H9 (cell line): ENCODE data around the gene ZNF106. TPM values are rescaled to one million over a fixed set of nuclear protein-coding genes. Genes with fewer than 3 reads are reported as not detected.

Source experiments
- DNase-seq: peaks from one replicate; pipeline ENCODE4 v3.0.0-alpha.2; 2017
- H2AFZ ChIP-seq: one replicate; pipeline ENCODE4 v1.6.1; 2013; ENCODE audit warnings: mild to moderate bottlenecking, low read length, control low read depth, moderate library complexity
- H2AK5ac ChIP-seq: 2 replicates; pipeline ENCODE4 v1.6.1; 2013; ENCODE audit warnings: low read length, control low read depth, mixed read lengths; ENCODE audit not compliant: insufficient read length
- H2BK120ac ChIP-seq: one replicate; pipeline ENCODE4 v1.6.1; 2013; ENCODE audit warnings: low read depth, mild to moderate bottlenecking, low read length, control low read depth, inconsistent platforms; ENCODE audit not compliant: poor library complexity, severe bottlenecking
- H2BK12ac ChIP-seq: 2 replicates; pipeline ENCODE4 v1.6.1; 2013; ENCODE audit warnings: low read length, control low read depth, mixed read lengths, low read depth; ENCODE audit not compliant: insufficient read length
- H2BK15ac ChIP-seq: 2 replicates; pipeline ENCODE4 v1.6.1; 2013; ENCODE audit warnings: low read depth, low read length, control low read depth
- H2BK20ac ChIP-seq: one replicate; pipeline ENCODE4 v1.6.1; 2013; ENCODE audit warnings: low read depth, mild to moderate bottlenecking, low read length, control low read depth, inconsistent platforms; ENCODE audit not compliant: poor library complexity, severe bottlenecking
- H2BK5ac ChIP-seq: 2 replicates; pipeline ENCODE4 v1.6.1; 2013; ENCODE audit warnings: low read length, control low read depth, mixed read lengths; ENCODE audit not compliant: insufficient read length
- H3K14ac ChIP-seq: 2 replicates; pipeline ENCODE4 v1.6.1; 2013; ENCODE audit warnings: low read length, control low read depth; ENCODE audit not compliant: insufficient read depth
- H3K18ac ChIP-seq: 2 replicates; pipeline ENCODE4 v1.6.1; 2013; ENCODE audit warnings: low read depth, mild to moderate bottlenecking, mixed read lengths, low read length, control low read depth; ENCODE audit not compliant: insufficient read length
- H3K23ac ChIP-seq: 2 replicates; pipeline ENCODE4 v1.6.1; 2013; ENCODE audit warnings: low read length, control low read depth, mixed read lengths, low read depth; ENCODE audit not compliant: insufficient read length
- H3K23me2 ChIP-seq: 2 replicates; pipeline ENCODE4 v1.6.1; 2013; ENCODE audit warnings: low read depth, mild to moderate bottlenecking, mixed read lengths, low read length, control low read depth; ENCODE audit not compliant: insufficient read length, poor library complexity, severe bottlenecking
- H3K27ac ChIP-seq: 2 replicates; pipeline ENCODE4 v1.5.1; 2013; ENCODE audit warnings: low read length, control low read depth, mixed read lengths, low read depth; ENCODE audit not compliant: insufficient read length
- H3K27me3 ChIP-seq: 2 replicates; pipeline ENCODE4 v1.6.1; 2013; ENCODE audit warnings: low read length, control low read depth, inconsistent platforms; ENCODE audit not compliant: insufficient read depth
- H3K4ac ChIP-seq: 2 replicates; pipeline ENCODE4 v1.6.1; 2013; ENCODE audit warnings: low read depth, mild to moderate bottlenecking, control low read depth, inconsistent platforms, low read length, moderate library complexity
- H3K4me1 ChIP-seq: 2 replicates; pipeline ENCODE4 v1.6.1; 2013; ENCODE audit warnings: low read length, control low read depth, inconsistent platforms; ENCODE audit not compliant: insufficient read depth
- H3K4me2 ChIP-seq: 2 replicates; pipeline ENCODE4 v1.6.1; 2013; ENCODE audit warnings: low read length, control low read depth, mixed read lengths; ENCODE audit not compliant: insufficient read length, insufficient read depth
- H3K56ac ChIP-seq: 2 replicates; pipeline ENCODE4 v1.6.1; 2013; ENCODE audit warnings: low read depth, mild to moderate bottlenecking, mixed read lengths, low read length, control low read depth; ENCODE audit not compliant: insufficient read length
- H3K79me1 ChIP-seq: 2 replicates; pipeline ENCODE4 v1.6.1; 2013; ENCODE audit warnings: low read depth, mild to moderate bottlenecking, moderate library complexity, low read length, control low read depth, inconsistent platforms; ENCODE audit not compliant: insufficient read depth, poor library complexity, severe bottlenecking
- H3K79me2 ChIP-seq: 2 replicates; pipeline ENCODE4 v1.6.1; 2013; ENCODE audit warnings: low read length, control low read depth, inconsistent platforms; ENCODE audit not compliant: insufficient read depth
- H3K9ac ChIP-seq: 2 replicates; pipeline ENCODE4 v1.6.1; 2013; ENCODE audit warnings: low read length, control low read depth, mixed read lengths; ENCODE audit not compliant: insufficient read length; ENCODE audit errors: extremely low read depth
- H3K9me3 ChIP-seq: one replicate; pipeline ENCODE4 v1.6.1; 2013; ENCODE audit warnings: low read depth, low read length, inconsistent platforms; ENCODE audit not compliant: control insufficient read depth
- H3T11ph ChIP-seq: one replicate; pipeline ENCODE4 v1.6.1; 2013; ENCODE audit warnings: mild to moderate bottlenecking, low read length, control low read depth, inconsistent platforms
- H4K20me1 ChIP-seq: one replicate; pipeline ENCODE4 v1.6.1; 2013; ENCODE audit not compliant: control insufficient read depth, insufficient read length, insufficient read depth
- H4K5ac ChIP-seq: 2 replicates; pipeline ENCODE4 v1.6.1; 2013; ENCODE audit warnings: low read depth, mild to moderate bottlenecking, mixed read lengths, low read length, control low read depth; ENCODE audit not compliant: insufficient read length
- H4K8ac ChIP-seq: replicated peaks from 2 replicates; pipeline ENCODE4 v1.6.1; 2013; ENCODE audit warnings: low read length, control low read depth, mixed read lengths, low read depth; ENCODE audit not compliant: insufficient read length
- H4K91ac ChIP-seq: 2 replicates; pipeline ENCODE4 v1.6.1; 2013; ENCODE audit warnings: low read depth, mild to moderate bottlenecking, moderate library complexity, mixed read lengths, low read length, control low read depth; ENCODE audit not compliant: insufficient read length
- H3K27ac Mint-ChIP-seq, 3 experiments: 2 replicates in 2 of 3; 3 replicates in 1 of 3; pipeline ENCODE4 v1.8.0; 2020 to 2021; ENCODE audit warnings: mixed read lengths in 3 of 3, mild to moderate bottlenecking in 1 of 3, moderate library complexity in 1 of 3
- H3K27me3 Mint-ChIP-seq: 2 replicates; pipeline ENCODE4 v1.8.0; 2021; ENCODE audit warnings: low read depth, mild to moderate bottlenecking, moderate library complexity, mixed read lengths
- H3K36me3 Mint-ChIP-seq, 3 experiments: 2 replicates in 2 of 3; 3 replicates in 1 of 3; pipeline ENCODE4 v1.8.0; 2020 to 2021; ENCODE audit warnings: low read depth in 3 of 3, mixed read lengths in 3 of 3; ENCODE audit not compliant: insufficient read depth in 1 of 3
- H3K4me1 Mint-ChIP-seq, 2 experiments: 2 replicates each; pipeline ENCODE4 v1.8.0; 2020; ENCODE audit warnings: mixed read lengths in 2 of 2
- H3K4me3 Mint-ChIP-seq, 2 experiments: 2 replicates in 1 of 2; 3 replicates in 1 of 2; pipeline ENCODE4 v1.8.0; 2020 to 2021; ENCODE audit warnings: mild to moderate bottlenecking in 2 of 2, mixed read lengths in 2 of 2, moderate library complexity in 1 of 2
- H3K9me3 Mint-ChIP-seq, 2 experiments: 2 replicates in 1 of 2; 3 replicates in 1 of 2; pipeline ENCODE4 v1.8.0; 2020; ENCODE audit warnings: mild to moderate bottlenecking in 2 of 2, mixed read lengths in 2 of 2, moderate library complexity in 1 of 2
- WGBS: extraction: QIAGEN DNeasy Blood & Tissue Kit; methylation state at CpG from one replicate; pipeline ENCODE4 v1.1.7; 2013; ENCODE audit warnings: missing lambda C conversion rate, low lambda C conversion rate, mixed read lengths; ENCODE audit not compliant: insufficient read length; ENCODE audit errors: extremely low coverage; 5-methylcytosine and 5-hydroxymethylcytosine counted together
- total RNA-seq: library from RNA; stranded (reverse); gene quantifications from 2 replicates; pipeline ENCODE4 v1.2.1, GENCODE V29; 2021
- TF ChIP-seq, protein P1 (sequence below): fragments of 200-600 bp; sonication (generic); conservative IDR thresholded peaks from 3 replicates; pipeline ENCODE4 v1.8.0; 2021; ENCODE audit warnings: antibody characterized with exemption, mild to moderate bottlenecking

Gene ZNF106
- total RNA-seq, 1 experiment from 2014 or later: 55.0 TPM

DNA sequence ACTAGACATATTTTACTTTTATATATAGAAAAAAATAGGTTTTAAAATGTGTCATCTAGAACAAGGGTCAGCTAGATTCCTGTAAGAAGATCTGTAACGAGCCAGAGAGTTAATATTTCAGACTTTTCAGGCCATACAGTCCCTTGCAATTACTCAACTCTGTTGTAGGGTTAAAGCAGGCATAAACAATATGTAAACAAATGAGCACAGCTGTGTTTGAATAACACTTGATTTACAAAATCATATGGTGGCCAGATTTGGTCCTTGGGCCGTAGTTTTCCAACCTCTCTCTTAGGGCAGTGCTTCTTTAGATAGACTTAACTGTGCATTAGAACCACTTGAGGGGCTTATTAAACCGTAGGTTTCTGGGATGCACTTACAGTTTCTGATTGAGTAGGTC lies 38.0 kb upstream of the ZNF106 start:
- no peaks in the 10 kb centered on the region for H3K27me3 Mint-ChIP-seq
- H3K4me3 Mint-ChIP-seq: no peak overlapping the region
- no peak overlapping the region for H3K27ac Mint-ChIP-seq
- DNase-seq: no peak
- H3K14ac ChIP-seq: no peak overlapping the region
- H3K79me1 ChIP-seq: no peaks in the 10 kb centered on the region
- H2BK12ac ChIP-seq: no peak overlapping the region
- H2BK20ac ChIP-seq: no peak overlapping the region
- H2AK5ac ChIP-seq: no peak overlapping the region
- WGBS: no CpG with 5 or more reads among the region's 3 CpGs
- no peaks in the 10 kb centered on the region for H3K4me1 Mint-ChIP-seq
- H2BK5ac ChIP-seq: no peak overlapping the region
- no peak overlapping the region for H4K91ac ChIP-seq
- no peak overlapping the region for H2BK120ac ChIP-seq
- no peak overlapping the region for H3K4ac ChIP-seq
- H3K4me2 ChIP-seq: no peak overlapping the region
- H2AFZ ChIP-seq: no peak overlapping the region
- no peaks in the 10 kb centered on the region for H4K20me1 ChIP-seq
- H3K23me2 ChIP-seq: no peaks in the 10 kb centered on the region
- no peak overlapping the region for H4K5ac ChIP-seq
- H3K36me3 Mint-ChIP-seq: peaks cover 13 to 66% (median 43%) of the 10 kb centered on the region in 3 experiments; a peak in 6 of 7 replicates
- H2BK15ac ChIP-seq: no peak overlapping the region
- no peaks in the 10 kb centered on the region for H3K9me3 ChIP-seq
- H3K23ac ChIP-seq: no peak overlapping the region
- H3K9me3 Mint-ChIP-seq: no peaks in the 10 kb centered on the region
- H3K27ac ChIP-seq: no peak overlapping the region
- H3K4me1 ChIP-seq: no peaks in the 10 kb centered on the region
- no peaks in the 10 kb centered on the region for H3K79me2 ChIP-seq
- H3T11ph ChIP-seq: no peak overlapping the region
- H4K8ac ChIP-seq: no peak overlapping the region
- TF ChIP-seq, protein P1, sequence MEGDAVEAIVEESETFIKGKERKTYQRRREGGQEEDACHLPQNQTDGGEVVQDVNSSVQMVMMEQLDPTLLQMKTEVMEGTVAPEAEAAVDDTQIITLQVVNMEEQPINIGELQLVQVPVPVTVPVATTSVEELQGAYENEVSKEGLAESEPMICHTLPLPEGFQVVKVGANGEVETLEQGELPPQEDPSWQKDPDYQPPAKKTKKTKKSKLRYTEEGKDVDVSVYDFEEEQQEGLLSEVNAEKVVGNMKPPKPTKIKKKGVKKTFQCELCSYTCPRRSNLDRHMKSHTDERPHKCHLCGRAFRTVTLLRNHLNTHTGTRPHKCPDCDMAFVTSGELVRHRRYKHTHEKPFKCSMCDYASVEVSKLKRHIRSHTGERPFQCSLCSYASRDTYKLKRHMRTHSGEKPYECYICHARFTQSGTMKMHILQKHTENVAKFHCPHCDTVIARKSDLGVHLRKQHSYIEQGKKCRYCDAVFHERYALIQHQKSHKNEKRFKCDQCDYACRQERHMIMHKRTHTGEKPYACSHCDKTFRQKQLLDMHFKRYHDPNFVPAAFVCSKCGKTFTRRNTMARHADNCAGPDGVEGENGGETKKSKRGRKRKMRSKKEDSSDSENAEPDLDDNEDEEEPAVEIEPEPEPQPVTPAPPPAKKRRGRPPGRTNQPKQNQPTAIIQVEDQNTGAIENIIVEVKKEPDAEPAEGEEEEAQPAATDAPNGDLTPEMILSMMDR: no peak
- no peak overlapping the region for H3K18ac ChIP-seq
- no peaks in the 10 kb centered on the region for H3K27me3 ChIP-seq
- no peak overlapping the region for H3K9ac ChIP-seq
- H3K56ac ChIP-seq: no peak overlapping the region
